GM19438 (cell line): ENCODE measurements around the gene LRGUK.
"Not testable (repeated sequence)": the region's sequence is repeated elsewhere in the genome, so short reads cannot be mapped to it uniquely, and the experiment has no call there.

Source experiments
- ATAC-seq: cut with Tn5 transposase; IDR thresholded peaks from one replicate; pipeline ENCODE4 v1.9.1; 2021; ENCODE audit warnings: low read depth; ENCODE audit not compliant: unreplicated experiment

Gene LRGUK

GRCh38 chr7:134293002-134293740, 166.0 kb downstream of the LRGUK start:
- ATAC-seq = peak; percentile 100

GRCh38 chr7:134295982-134296381, 168.8 kb downstream of the LRGUK start:
- ATAC-seq = not testable (repeated sequence)

GRCh38 chr7:134297489-134297888, 170.3 kb downstream of the LRGUK start:
- no peak for ATAC-seq

GRCh38 chr7:134298902-134299683, 172.0 kb downstream of the LRGUK start:
- peak; percentile 60 for ATAC-seq

GRCh38 chr7:134300988-134301387, 173.8 kb downstream of the LRGUK start:
- no peak for ATAC-seq

- ATAC-seq = no peak
Observed at GRCh38 chr7:134301592-134301991, 174.5 kb downstream of the LRGUK start.

- ATAC-seq = no peak
Observed at GRCh38 chr7:134302120-134302519, 175.0 kb downstream of the LRGUK start.

GRCh38 chr7:134307320-134307719, 180.2 kb downstream of the LRGUK start:
- no peak for ATAC-seq

GRCh38 chr7:134308548-134308947, 181.4 kb downstream of the LRGUK start:
- no peak for ATAC-seq

- ATAC-seq = no peak
Observed at GRCh38 chr7:134311807-134312206, 184.7 kb downstream of the LRGUK start.

- ATAC-seq = no peak
Observed at GRCh38 chr7:134312717-134313116, 185.6 kb downstream of the LRGUK start.

- no peak for ATAC-seq
Observed at GRCh38 chr7:134313543-134313942, 186.4 kb downstream of the LRGUK start.
